CD4-positive, alpha-beta T cell treated with Interleukin-17A for 4 hours (primary cell): Measurements from ENCODE around the gene TMEM234.

Source experiments
- DNase-seq: peaks from one replicate; pipeline ENCODE4 v3.0.0-alpha.2; 2020; ENCODE audit warnings: mixed read lengths

The TMEM234 gene

GRCh38 chr1:32199043-32199716 is 23.0 kb downstream of the TMEM234 start:
- no peak for DNase-seq

- no peak for DNase-seq
Measured at GRCh38 chr1:32198237-32199042, 23.7 kb downstream of the TMEM234 start.

- DNase-seq = no peak
Measured at GRCh38 chr1:32197837-32198236, 24.3 kb downstream of the TMEM234 start.

GRCh38 chr1:32197074-32197473 is 25.1 kb downstream of the TMEM234 start:
- no peak for DNase-seq

GRCh38 chr1:32195972-32196823 is 26.0 kb downstream of the TMEM234 start:
- peak; percentile 23 for DNase-seq

- DNase-seq = no peak
Measured at GRCh38 chr1:32195531-32195930, 26.6 kb downstream of the TMEM234 start.

- DNase-seq = no peak
Measured at GRCh38 chr1:32194984-32195383, 27.2 kb downstream of the TMEM234 start.

- DNase-seq = no peak
Measured at GRCh38 chr1:32192220-32192948, 29.8 kb downstream of the TMEM234 start.

GRCh38 chr1:32187850-32188249 is 34.3 kb downstream of the TMEM234 start:
- DNase-seq = no peak

GRCh38 chr1:32186491-32186890 is 35.7 kb downstream of the TMEM234 start:
- no peak for DNase-seq

- no peak for DNase-seq
Measured at GRCh38 chr1:32186077-32186476, 36.1 kb downstream of the TMEM234 start.

- no peak for DNase-seq
Measured at GRCh38 chr1:32184650-32185049, 37.5 kb downstream of the TMEM234 start.

- DNase-seq = no peak
Measured at GRCh38 chr1:32182060-32182459, 40.1 kb downstream of the TMEM234 start.

GRCh38 chr1:32181563-32181962 is 40.6 kb downstream of the TMEM234 start:
- no peak for DNase-seq

- DNase-seq = no peak
Measured at GRCh38 chr1:32181065-32181464, 41.1 kb downstream of the TMEM234 start.

- DNase-seq = peak; percentile 40
Measured at GRCh38 chr1:32180186-32181060, 41.7 kb downstream of the TMEM234 start.

GRCh38 chr1:32179443-32180185 is 42.5 kb downstream of the TMEM234 start, which contains the start of gene TXLNA:
Gene TXLNA, plus strand, starts transcription at chr1:32179675. Its CDS starts 671 bp downstream, at chr1:32180346.
- peak; percentile 92 for DNase-seq

- DNase-seq = no peak
Measured at GRCh38 chr1:32179193-32179442, 43.0 kb downstream of the TMEM234 start.

- DNase-seq = no peak
Measured at GRCh38 chr1:32178380-32179192, 43.6 kb downstream of the TMEM234 start.

GRCh38 chr1:32172621-32173245 is 49.4 kb downstream of the TMEM234 start:
- DNase-seq = peak; percentile 39
